ENCODE data around the gene ZBTB7B. TPM values are rescaled to one million over a fixed set of nuclear protein-coding genes. Genes with fewer than 3 reads are reported as not detected.

Gene ZBTB7B
- total and polyA plus RNA-seq, 9 of the 15 experiments (the other 6 are each of a cell fraction or from before 2014, with no cell fraction given) = 0.04 to 46.5 (median 15.2) TPM

- TF ChIP-seq KLF16 (IDR thresholded peaks at IDR 0.05) (no peak; the same call in 1 of the 2 replicates), BRD4 (IDR thresholded peaks at IDR 0.05) (no peak), ZNF589 (CRISPR knock-in tag; IDR thresholded peaks at IDR 0.05; ENCODE audit: low read depth) (no peak), NR2F6 (CRISPR knock-in tag; IDR thresholded peaks at IDR 0.05) (no peak), MAZ (CRISPR knock-in tag; conservative IDR thresholded peaks at IDR 0.05 in 1 of 2, IDR thresholded peaks at IDR 0.05 in 1 of 2) (peak; percentile 94 to 99), THRB (CRISPR knock-in tag; conservative IDR thresholded peaks at IDR 0.05) (peak; percentile 67), ARID3A (IDR thresholded peaks at IDR 0.05; ENCODE audit: borderline replicate concordance, low read depth, low read length) (no peak), CCAR2 (IDR thresholded peaks at IDR 0.05; ENCODE audit: low read depth, low read length) (no peak), NFYB (IDR thresholded peaks at IDR 0.05; ENCODE audit: extremely low read depth, insufficient read length) (no peak), EZH2 (IDR thresholded peaks at IDR 0.05; ENCODE audit: borderline replicate concordance, low read depth, low read length) (no peak), NCOA1 (IDR thresholded peaks at IDR 0.05; ENCODE audit: low read depth) (peak; percentile 87), ZNF668 (CRISPR knock-in tag; IDR thresholded peaks at IDR 0.05) (no peak), E2F3 (CRISPR knock-in tag; IDR thresholded peaks at IDR 0.05) (peak; percentile 48; the same call in 1 of the 2 replicates), USF1 (CRISPR knock-in tag; IDR thresholded peaks at IDR 0.05) (0 out of 2 replicates have a peak, but pooled peaks have one; percentile 40), ARID1B (IDR thresholded peaks at IDR 0.05) (peak; percentile 84), RBBP5 (IDR thresholded peaks at IDR 0.05; ENCODE audit: borderline replicate concordance, insufficient read depth, low read length, poor library complexity, severe bottlenecking) (peak; percentile 45), RBM14 (IDR thresholded peaks at IDR 0.05; ENCODE audit: borderline replicate concordance, insufficient read depth, low read depth, low read length) (no peak), ZNF311 (CRISPR knock-in tag; IDR thresholded peaks at IDR 0.05) (peak; percentile 58; the same call in 1 of the 2 replicates), ZNF143 (CRISPR knock-in tag; IDR thresholded peaks at IDR 0.05) (no peak), CCNT2 (IDR thresholded peaks at IDR 0.05; ENCODE audit: borderline replicate concordance, extremely low read depth, insufficient read length, low read depth, low read length) (peak; percentile 78), TCF7L2 (IDR thresholded peaks at IDR 0.05; ENCODE audit: low read depth, low read length) (no peak), EHMT2 (IDR thresholded peaks at IDR 0.05) (no peak), STAT5A (IDR thresholded peaks at IDR 0.05; ENCODE audit: borderline replicate concordance, low read length) (no peak; the same call in 1 of the 2 replicates), SMARCE1 (IDR thresholded peaks at IDR 0.05) (peak; percentile 91), HNRNPK (IDR thresholded peaks at IDR 0.05; ENCODE audit: low read depth, low read length, poor library complexity, severe bottlenecking) (no peak), ZNF77 (CRISPR knock-in tag; IDR thresholded peaks at IDR 0.05) (no peak)
Observed at GRCh38 chr1:155000726-155001424, 1.7 kb upstream of the ZBTB7B start (continued).

Measured in K562 (cell line).